Ovary (tissue), 3 donors: ENCODE measurements around the gene KIF26B.

Experiments used
- CTCF ChIP-seq, 3 donors: fragments of 450-650 bp in 2 of 3; fragments of 200-600 bp in 1 of 3; IDR thresholded peaks; one replicate each; pipeline versions ENCODE4 v1.5.1 to v1.8.0; 2016 to 2022; ENCODE audit warnings: antibody characterized with exemption in 3 of 3, mild to moderate bottlenecking in 1 of 3
- EP300 ChIP-seq: sonication (generic); formaldehyde crosslinking; IDR thresholded peaks from one replicate; pipeline ENCODE4 v1.6.1; 2017; ENCODE audit warnings: antibody characterized with exemption
- POLR2A ChIP-seq: fragments of 450-650 bp; IDR thresholded peaks from one replicate; pipeline ENCODE4 v1.6.1; 2017; ENCODE audit warnings: antibody characterized with exemption, mild to moderate bottlenecking, moderate library complexity
- donor health status: DM: no; HTN: no; CAD: no.

DNA sequence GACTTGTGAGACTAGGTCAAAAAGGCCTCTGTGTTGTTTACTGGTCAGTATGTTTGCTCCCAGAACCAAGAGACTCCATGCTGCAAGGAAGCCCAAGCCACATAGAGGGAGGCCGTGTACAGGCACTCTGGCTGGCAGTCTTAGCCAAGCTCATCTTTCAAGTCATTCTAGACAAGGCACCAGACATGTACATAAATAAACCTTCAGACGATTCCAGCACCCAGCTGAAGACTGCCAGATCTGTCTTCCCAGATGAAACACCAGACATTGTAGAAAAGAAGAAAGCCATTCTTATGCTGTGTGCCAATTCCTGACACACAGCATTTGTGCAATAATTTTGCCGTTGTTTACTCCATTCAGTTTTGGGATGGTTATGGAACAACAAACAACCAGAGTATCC, 595.5 kb downstream of the KIF26B start:
- TF ChIP-seq CTCF (IDR thresholded peaks at IDR 0.05) (no peak), POLR2A (no peak), EP300 (no peak)
